H1 (cell line): ENCODE results near the gene FANCE. TPM values are rescaled to one million over a fixed set of nuclear protein-coding genes. Genes with fewer than 3 reads are reported as not detected.

Experiments used
- CTCF ChIA-PET: fragments of 300-600 bp; sonication (Branson Sonifier 250); formaldehyde crosslinking; loops from one replicate; lab custom pipeline; 2021; ENCODE audit not compliant: partially characterized antibody; lab: Charles Lee
- POLR2A ChIA-PET: fragments of 300-600 bp; sonication (Branson Sonifier 250); formaldehyde crosslinking; loops from one replicate; lab custom pipeline; 2021; ENCODE audit warnings: inconsistent platforms; ENCODE audit not compliant: partially characterized antibody; lab: Charles Lee
- DNase-seq, 2 experiments: peaks; one replicate each; pipeline versions ENCODE4 v3.0.0 to v3.0.0-alpha.2; 2010 to 2022; ENCODE audit warnings: low spot score in 2 of 2, low read depth in 1 of 2, mixed read lengths in 1 of 2
- FAIRE-seq: peaks from 2 replicates; lab custom pipeline; 2011; peaks lifted over from hg19 to GRCh38; lab: Jason Lieb, UNC
- H2AFZ ChIP-seq: 2 replicates; pipeline ENCODE4 v1.8.1; 2012; ENCODE audit warnings: low read length, inconsistent platforms
- H2AK5ac ChIP-seq: 2 replicates; pipeline ENCODE4 v1.6.1; 2013; ENCODE audit warnings: low read depth, low read length
- H2BK120ac ChIP-seq: replicated peaks from 2 replicates; pipeline ENCODE3; 2013; ENCODE audit warnings: low read depth, low read length, inconsistent platforms
- H2BK12ac ChIP-seq: 2 replicates; pipeline ENCODE4 v1.6.1; 2013; ENCODE audit warnings: low read depth, low read length
- H2BK15ac ChIP-seq: 2 replicates; pipeline ENCODE4 v1.6.1; 2013; ENCODE audit warnings: low read length
- H2BK20ac ChIP-seq: 2 replicates; pipeline ENCODE4 v1.6.1; 2013; ENCODE audit warnings: low read length
- H2BK5ac ChIP-seq: 2 replicates; pipeline ENCODE4 v1.6.1; 2013; ENCODE audit warnings: low read depth, low read length
- H3K14ac ChIP-seq: 2 replicates; pipeline ENCODE4 v1.6.1; 2013; ENCODE audit warnings: inconsistent platforms; ENCODE audit not compliant: insufficient read length
- H3K18ac ChIP-seq: 2 replicates; pipeline ENCODE4 v1.6.1; 2013; ENCODE audit warnings: low read length; ENCODE audit errors: extremely low read depth
- H3K23ac ChIP-seq: 2 replicates; pipeline ENCODE4 v1.6.1; 2013; ENCODE audit warnings: inconsistent platforms; ENCODE audit not compliant: insufficient read length
- H3K23me2 ChIP-seq: 2 replicates; pipeline ENCODE4 v1.6.1; 2013; ENCODE audit warnings: low read depth, low read length
- H3K27ac ChIP-seq: 2 replicates; pipeline ENCODE4 v1.6.1; 2011; ENCODE audit warnings: low read depth, low read length, inconsistent platforms
- H3K27me3 ChIP-seq, 4 experiments: replicated peaks in 1 of 4; 1 replicate in 1 of 4; 2 replicates in 3 of 4; pipeline versions ENCODE4 v1.6.1 to v1.8.1; 2011 to 2013; ENCODE audit warnings: low read length in 3 of 4, mild to moderate bottlenecking in 3 of 4, inconsistent platforms in 2 of 4, mixed read lengths in 2 of 4, moderate library complexity in 1 of 4; ENCODE audit not compliant: control insufficient read depth in 3 of 4, insufficient read depth in 3 of 4; ENCODE audit errors: extremely low read depth in 1 of 4
- H3K36me3 ChIP-seq, 4 experiments: 2 replicates each; pipeline versions ENCODE4 v1.6.1 to v1.8.1; 2011 to 2013; ENCODE audit warnings: mild to moderate bottlenecking in 4 of 4, low read length in 3 of 4, moderate library complexity in 2 of 4, control low read depth in 1 of 4, inconsistent platforms in 1 of 4; ENCODE audit not compliant: insufficient read depth in 4 of 4, control insufficient read depth in 2 of 4
- H3K4ac ChIP-seq: replicated peaks from 2 replicates; pipeline ENCODE3; 2013; ENCODE audit warnings: low read length, low read depth, mixed read lengths, inconsistent platforms; ENCODE audit not compliant: insufficient read length
- H3K4me1 ChIP-seq, 4 experiments: replicated peaks in 1 of 4; 1 replicate in 1 of 4; 2 replicates in 3 of 4; pipeline versions ENCODE4 v1.6.1 to v1.8.1; 2011 to 2013; ENCODE audit warnings: low read length in 3 of 4, inconsistent platforms in 2 of 4, mixed read lengths in 1 of 4; ENCODE audit not compliant: insufficient read depth in 4 of 4, control insufficient read depth in 3 of 4
- H3K4me2 ChIP-seq, 2 experiments: 2 replicates each; pipeline versions ENCODE4 v1.6.1 to v1.8.1; 2011 to 2013; ENCODE audit warnings: low read depth in 2 of 2, low read length in 2 of 2, control low read depth in 1 of 2, inconsistent platforms in 1 of 2, mild to moderate bottlenecking in 1 of 2; ENCODE audit not compliant: insufficient read depth in 1 of 2
- H3K4me3 ChIP-seq, 4 experiments: fragments of 200-600, 300-600 bp in 1 of 4; sonication (generic), shearing (Covaris generic), sonication (Bioruptor Twin) in 1 of 4; 2 replicates each; pipeline versions ENCODE4 v1.5.1 to v1.8.1; 2011 to 2016; ENCODE audit warnings: low read length in 4 of 4, low read depth in 3 of 4, control low read depth in 2 of 4, inconsistent platforms in 2 of 4, mild to moderate bottlenecking in 2 of 4, mixed read lengths in 1 of 4, moderate library complexity in 1 of 4; ENCODE audit not compliant: insufficient read depth in 2 of 4; ENCODE audit errors: extremely low read depth in 1 of 4
- H3K56ac ChIP-seq: replicated peaks from 2 replicates; pipeline ENCODE3; 2013; ENCODE audit warnings: low read depth, mild to moderate bottlenecking, mixed read lengths, low read length, inconsistent platforms; ENCODE audit not compliant: insufficient read length
- H3K79me1 ChIP-seq: 2 replicates; pipeline ENCODE4 v1.6.1; 2013; ENCODE audit warnings: low read depth, low read length, control low read depth
- H3K79me2 ChIP-seq, 2 experiments: 2 replicates each; pipeline versions ENCODE4 v1.6.1 to v1.8.1; 2012 to 2013; ENCODE audit warnings: low read length in 2 of 2, mild to moderate bottlenecking in 2 of 2, inconsistent platforms in 1 of 2; ENCODE audit not compliant: insufficient read depth in 2 of 2, control insufficient read depth in 1 of 2
- H3K9ac ChIP-seq, 4 experiments: replicated peaks in 1 of 4; 1 replicate in 1 of 4; 2 replicates in 3 of 4; pipeline versions ENCODE4 v1.6.1 to v1.8.1; 2011 to 2013; ENCODE audit warnings: low read depth in 3 of 4, low read length in 3 of 4, control low read depth in 2 of 4, mild to moderate bottlenecking in 2 of 4, moderate library complexity in 2 of 4, inconsistent platforms in 1 of 4; ENCODE audit errors: extremely low read depth in 1 of 4
- H3K9me3 ChIP-seq, 2 experiments: 2 replicates each; pipeline versions ENCODE4 v1.6.1 to v1.8.1; 2012 to 2013; ENCODE audit warnings: mild to moderate bottlenecking in 2 of 2, moderate library complexity in 2 of 2, control low read depth in 1 of 2, inconsistent platforms in 1 of 2, low read depth in 1 of 2, low read length in 1 of 2, mixed read lengths in 1 of 2; ENCODE audit not compliant: insufficient read depth in 2 of 2
- H4K20me1 ChIP-seq, 2 experiments: replicated peaks in 1 of 2; 2 replicates each; pipeline versions ENCODE3 to v1.8.1; 2011 to 2013; ENCODE audit warnings: inconsistent platforms in 2 of 2, low read length in 2 of 2, mild to moderate bottlenecking in 1 of 2; ENCODE audit not compliant: insufficient read depth in 2 of 2, control insufficient read depth in 1 of 2
- H4K5ac ChIP-seq: 2 replicates; pipeline ENCODE4 v1.6.1; 2013; ENCODE audit warnings: low read length, low read depth, mixed read lengths, inconsistent platforms; ENCODE audit not compliant: insufficient read length
- H4K8ac ChIP-seq: 2 replicates; pipeline ENCODE4 v1.8.0; 2013; ENCODE audit warnings: mild to moderate bottlenecking, moderate library complexity, low read length, inconsistent platforms; ENCODE audit not compliant: insufficient read depth; ENCODE audit errors: extremely low read depth
- H4K91ac ChIP-seq: replicated peaks from 2 replicates; pipeline ENCODE3; 2013; ENCODE audit warnings: low read length, mixed read lengths, inconsistent platforms; ENCODE audit not compliant: insufficient read length
- NANOG ChIP-seq: IDR thresholded peaks from 2 replicates; pipeline ENCODE4 v1.6.1; 2011; ENCODE audit warnings: low read length, low read depth, mild to moderate bottlenecking, inconsistent platforms; ENCODE audit not compliant: insufficient read depth, poor library complexity, severe bottlenecking
- WGBS, 2 experiments: shearing (Covaris generic) in 1 of 2; methylation state at CpG; one replicate each; pipeline versions ENCODE4 v1.1.6 to v1.1.7; 2013 to 2015; ENCODE audit warnings: low lambda C conversion rate in 2 of 2, mixed read lengths in 2 of 2, inconsistent platforms in 1 of 2, low coverage in 1 of 2, missing lambda C conversion rate in 1 of 2; ENCODE audit not compliant: insufficient replicate concordance in 2 of 2, insufficient coverage in 1 of 2, insufficient read length in 1 of 2; ENCODE audit errors: extremely low coverage in 1 of 2, missing lambda C conversion rate in 1 of 2; 5-methylcytosine and 5-hydroxymethylcytosine counted together
- polyA plus RNA-seq, 7 experiments: library from polyadenylated mRNA; depleted of rRNA in 3 of 7; stranded (reverse) in 5 of 7; unstranded in 2 of 7; fragments of >200 nt in 5 of 7; fragments of 200-250 nt in 2 of 7; gene quantifications; 1 replicate in 5 of 7; 2 replicates in 1 of 7; 4 replicates in 1 of 7; pipeline versions ENCODE4 v1.2.1 to v1.2.3, GENCODE V29; 2011 to 2013; ENCODE audit warnings: missing spikeins in 2 of 7, mixed read lengths in 2 of 7
- total RNA-seq: library from RNA; stranded (reverse); fragmentation: NEBNext Ultra II Directional; extraction: Animal tissue kit (Norgen Biotek cat#: 25700); gene quantifications from 2 replicates; pipeline ENCODE4 v1.2.1, GENCODE V29; 2021

Gene FANCE
- total and polyA plus RNA-seq, 2 of the 8 experiments (the other 6 are each of a cell fraction or from before 2014, with no cell fraction given) = 16.1 to 17.0 TPM

- H2BK12ac ChIP-seq = no peak overlapping the region
- peaks cover 0 to 2% (median 0%) of the 10 kb centered on the region in 4 experiments; a peak in 1 of 7 replicates for H3K4me1 ChIP-seq
- H4K20me1 ChIP-seq = no peaks in the 10 kb centered on the region
- no peaks in the 10 kb centered on the region for H3K79me1 ChIP-seq
- H3K79me2 ChIP-seq = no peaks in the 10 kb centered on the region
- H3K4me2 ChIP-seq = no peak overlapping the region
- no peak for DNase-seq
- H4K91ac ChIP-seq = no peak overlapping the region
- POLR2A ChIA-PET = interaction anchor here (0.7 to 1.7 kb wide), 5 partner anchors 8 to 117 kb away, joined by 3 to 6 read pairs (median 3); no protein-coding TSS in a partner anchor
- no peaks in the 10 kb centered on the region for H3K9me3 ChIP-seq
- CTCF ChIA-PET = interaction anchor here (1.0 to 15.8 kb wide), 14 partner anchors 9 to 150 kb away, joined by 3 to 138 read pairs (median 4); partner anchors contain the start of genes DEF6 and PPARD
- H3K14ac ChIP-seq = no peak overlapping the region
- H4K8ac ChIP-seq = no peak overlapping the region
- H3K36me3 ChIP-seq = no peaks in the 10 kb centered on the region
- H2BK15ac ChIP-seq = no peak overlapping the region
- H2AK5ac ChIP-seq = no peak overlapping the region
- H3K23me2 ChIP-seq = no peaks in the 10 kb centered on the region
- H4K5ac ChIP-seq = no peak overlapping the region
- H2BK5ac ChIP-seq = no peak overlapping the region
- no peak overlapping the region for H3K4ac ChIP-seq
- H3K4me3 ChIP-seq = no peak overlapping the region
- WGBS, 2 experiments = 87% methylated on average over 7 of the region's 8 CpGs; no CpG with 5 or more reads in 1 of the 2 experiments
- H2AFZ ChIP-seq = no peak overlapping the region
- no peak overlapping the region for H2BK120ac ChIP-seq
- no peak overlapping the region for H3K9ac ChIP-seq
- no peak for FAIRE-seq
- no peak overlapping the region for H3K27ac ChIP-seq
- no peak overlapping the region for H2BK20ac ChIP-seq
- H3K56ac ChIP-seq = no peak overlapping the region
- no peak for TF ChIP-seq NANOG
- no peak overlapping the region for H3K23ac ChIP-seq
- H3K27me3 ChIP-seq = no peaks in the 10 kb centered on the region
- no peak overlapping the region; the same call in 1 of the 2 replicates for H3K18ac ChIP-seq
Measured at GRCh38 chr6:35436071-35436857, 15.9 kb upstream of the FANCE start.
